ENCODE data around the gene CASKIN1. TPM values are rescaled to one million over a fixed set of nuclear protein-coding genes. Genes with fewer than 3 reads are reported as not detected.

Gene CASKIN1
- polyA plus RNA-seq, 3 donors: not detected

DNA sequence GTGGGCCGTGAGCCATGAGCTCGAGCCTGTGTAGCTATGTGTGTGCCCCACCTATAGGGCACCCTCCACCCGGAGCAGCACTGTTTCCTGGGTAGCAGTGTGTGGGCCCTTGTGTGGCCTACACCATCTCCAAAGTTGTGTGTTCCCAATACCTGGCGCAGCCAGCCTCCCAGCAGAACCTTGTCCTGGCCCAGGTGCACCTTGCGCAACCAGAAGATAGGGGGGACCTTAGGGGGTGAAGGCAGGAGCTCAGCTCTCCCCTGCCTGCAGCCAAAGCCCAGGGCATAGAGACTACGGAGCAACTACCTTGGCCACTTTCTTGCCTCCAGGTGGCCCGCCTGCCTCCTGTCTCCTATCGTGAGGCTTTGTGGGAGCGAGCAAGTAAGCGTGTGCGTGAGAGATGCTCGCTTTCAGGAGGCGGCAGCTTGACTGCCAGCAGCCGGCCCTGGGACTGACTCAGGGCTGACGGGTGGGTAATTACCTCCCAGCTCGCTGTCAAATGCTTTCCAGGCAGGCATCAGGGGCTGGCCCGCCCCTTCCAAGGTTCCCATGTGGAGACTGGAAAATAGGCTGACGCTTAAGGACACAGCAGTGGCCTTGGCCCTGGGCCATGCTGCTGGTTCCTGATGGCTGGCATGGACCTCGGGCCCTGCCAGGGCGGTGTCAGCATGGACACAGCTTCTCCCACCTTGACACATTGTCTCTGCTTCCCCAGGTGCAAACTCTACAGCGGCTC lies 21.8 kb downstream of the CASKIN1 start:
- H3K27me3 Mint-ChIP-seq (ENCODE audit: low read depth in 3 of 3): peaks cover 0 to 3% (median 2%) of the 10 kb centered on the region in 3 donors
- WGBS (ENCODE audit: insufficient coverage): 98% methylated on average over 15 of the region's 21 CpGs
- DNase-seq: no peak
- Histone ChIP-seq H3K4me3 (replicated peaks in 1 of 3; ENCODE audit: low read depth in 2 of 3, low read length in 3 of 3) (no peak overlapping the region), H3K79me2 (ENCODE audit: insufficient read depth, low read length) (no peaks in the 10 kb centered on the region), H3K36me3 (replicated peaks in 1 of 2; ENCODE audit: control insufficient read depth in 1 of 2, insufficient read depth in 2 of 2, low read length in 2 of 2) (peaks cover 62 to 79% of the 10 kb centered on the region in 2 donors), H3K4me1 (ENCODE audit: control insufficient read depth in 1 of 2, insufficient read depth in 2 of 2, low read length in 2 of 2) (no peaks in the 10 kb centered on the region), H3K27me3 (ENCODE audit: control insufficient read depth in 2 of 2, insufficient read depth in 2 of 2, low read length in 2 of 2) (peaks cover 0 to 3% of the 10 kb centered on the region in 2 donors), H3K9ac (ENCODE audit: insufficient read depth, low read length, poor library complexity, severe bottlenecking) (no peak overlapping the region), H3K4me2 (replicated peaks; ENCODE audit: extremely low read depth, low read length, poor library complexity, severe bottlenecking) (no peak overlapping the region), H3K9me3 (replicated peaks in 1 of 2; ENCODE audit: control insufficient read depth in 1 of 2, insufficient read depth in 1 of 2, low read length in 2 of 2) (no peaks in the 10 kb centered on the region), H2AFZ (ENCODE audit: insufficient read depth, low read depth, low read length, poor library complexity, severe bottlenecking) (no peak overlapping the region), H4K20me1 (ENCODE audit: insufficient read depth, low read length) (no peaks in the 10 kb centered on the region), H3K27ac (ENCODE audit: low read depth in 1 of 2, low read length in 2 of 2) (no peak overlapping the region)
- no peaks in the 10 kb centered on the region for H3K4me1 Mint-ChIP-seq
- TF ChIP-seq, protein P1, sequence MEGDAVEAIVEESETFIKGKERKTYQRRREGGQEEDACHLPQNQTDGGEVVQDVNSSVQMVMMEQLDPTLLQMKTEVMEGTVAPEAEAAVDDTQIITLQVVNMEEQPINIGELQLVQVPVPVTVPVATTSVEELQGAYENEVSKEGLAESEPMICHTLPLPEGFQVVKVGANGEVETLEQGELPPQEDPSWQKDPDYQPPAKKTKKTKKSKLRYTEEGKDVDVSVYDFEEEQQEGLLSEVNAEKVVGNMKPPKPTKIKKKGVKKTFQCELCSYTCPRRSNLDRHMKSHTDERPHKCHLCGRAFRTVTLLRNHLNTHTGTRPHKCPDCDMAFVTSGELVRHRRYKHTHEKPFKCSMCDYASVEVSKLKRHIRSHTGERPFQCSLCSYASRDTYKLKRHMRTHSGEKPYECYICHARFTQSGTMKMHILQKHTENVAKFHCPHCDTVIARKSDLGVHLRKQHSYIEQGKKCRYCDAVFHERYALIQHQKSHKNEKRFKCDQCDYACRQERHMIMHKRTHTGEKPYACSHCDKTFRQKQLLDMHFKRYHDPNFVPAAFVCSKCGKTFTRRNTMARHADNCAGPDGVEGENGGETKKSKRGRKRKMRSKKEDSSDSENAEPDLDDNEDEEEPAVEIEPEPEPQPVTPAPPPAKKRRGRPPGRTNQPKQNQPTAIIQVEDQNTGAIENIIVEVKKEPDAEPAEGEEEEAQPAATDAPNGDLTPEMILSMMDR (IDR thresholded peaks at IDR 0.05): no peak
- H3K4me3 Mint-ChIP-seq: no peak overlapping the region
- H3K27ac Mint-ChIP-seq: peak overlapping the region in 1 of 7 donors; percentile 26
- peaks cover 38 to 62% of the 10 kb centered on the region in 2 donors for H3K36me3 Mint-ChIP-seq
- intact Hi-C loops (cut with micrococcal nuclease): no loop called here
- peaks cover 0 to 2% (median 0%) of the 10 kb centered on the region in 7 donors for H3K9me3 Mint-ChIP-seq

DNA sequence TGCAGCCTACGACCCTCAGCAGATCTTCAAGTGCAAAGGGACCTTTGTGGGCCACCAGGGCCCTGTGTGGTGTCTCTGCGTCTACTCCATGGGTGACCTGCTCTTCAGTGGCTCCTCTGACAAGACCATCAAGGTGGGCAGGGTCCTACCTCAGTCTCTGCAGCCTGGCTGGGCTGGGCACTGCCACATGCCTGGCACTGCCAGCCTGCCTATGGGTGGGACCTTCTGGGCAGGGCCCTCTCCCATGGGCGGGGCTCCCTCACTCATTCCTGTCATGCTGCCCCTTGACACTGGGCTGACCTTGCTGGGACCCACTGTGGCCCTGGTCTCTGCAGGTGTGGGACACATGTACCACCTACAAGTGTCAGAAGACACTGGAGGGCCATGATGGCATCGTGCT lies 22.5 kb downstream of the CASKIN1 start:
- H2AFZ ChIP-seq (ENCODE audit: insufficient read depth, low read depth, low read length, poor library complexity, severe bottlenecking): no peak overlapping the region
- no peak overlapping the region for H3K9ac ChIP-seq (ENCODE audit: insufficient read depth, low read length, poor library complexity, severe bottlenecking)
- H3K4me3 Mint-ChIP-seq: no peak overlapping the region
- peaks cover 67 to 85% of the 10 kb centered on the region in 2 donors for H3K36me3 ChIP-seq (replicated peaks in 1 of 2; ENCODE audit: control insufficient read depth in 1 of 2, insufficient read depth in 2 of 2, low read length in 2 of 2)
- DNase-seq: no peak
- H3K27me3 Mint-ChIP-seq (ENCODE audit: low read depth in 3 of 3): no peaks in the 10 kb centered on the region
- TF ChIP-seq, protein P1 (IDR thresholded peaks at IDR 0.05): no peak
- H3K27ac ChIP-seq (ENCODE audit: low read depth in 1 of 2, low read length in 2 of 2): no peak overlapping the region
- no peaks in the 10 kb centered on the region for H3K4me1 ChIP-seq (ENCODE audit: control insufficient read depth in 1 of 2, insufficient read depth in 2 of 2, low read length in 2 of 2)
- H3K4me1 Mint-ChIP-seq: no peaks in the 10 kb centered on the region
- no peaks in the 10 kb centered on the region for H3K9me3 ChIP-seq (replicated peaks in 1 of 2; ENCODE audit: control insufficient read depth in 1 of 2, insufficient read depth in 1 of 2, low read length in 2 of 2)
- intact Hi-C loops (cut with micrococcal nuclease): no loop called here
- peaks cover 0 to 2% (median 0%) of the 10 kb centered on the region in 7 donors for H3K9me3 Mint-ChIP-seq
- H3K36me3 Mint-ChIP-seq: peaks cover 38 to 68% of the 10 kb centered on the region in 2 donors
- no peaks in the 10 kb centered on the region for H3K27me3 ChIP-seq (ENCODE audit: control insufficient read depth in 2 of 2, insufficient read depth in 2 of 2, low read length in 2 of 2)
- no peak overlapping the region for H3K4me2 ChIP-seq (replicated peaks; ENCODE audit: extremely low read depth, low read length, poor library complexity, severe bottlenecking)
- no peaks in the 10 kb centered on the region for H3K79me2 ChIP-seq (ENCODE audit: insufficient read depth, low read length)
- no peak overlapping the region for H3K4me3 ChIP-seq (replicated peaks in 1 of 3; ENCODE audit: low read depth in 2 of 3, low read length in 3 of 3)
- H3K27ac Mint-ChIP-seq: no peak overlapping the region
- H4K20me1 ChIP-seq (ENCODE audit: insufficient read depth, low read length): no peaks in the 10 kb centered on the region
- 98% methylated on average over 3 of the region's 4 CpGs for WGBS (ENCODE audit: insufficient coverage)

Data from CD14-positive monocyte (primary cell).